DOHH2 (cell line): Measurements from ENCODE around the gene ANKS1B.

Experiments used
- EZH2phosphoT487 ChIP-seq: fragments of 200-600 bp; sonication (generic); IDR thresholded peaks from 2 replicates; pipeline ENCODE4 v1.6.1; 2017; ENCODE audit warnings: borderline replicate concordance, mild to moderate bottlenecking, antibody characterized with exemption, low read length, moderate library complexity, mixed read lengths
- TF ChIP-seq, protein P1 (sequence below): fragments of 200-600 bp; sonication (generic); IDR thresholded peaks from one replicate; pipeline ENCODE4 v1.5.1; 2014; ENCODE audit warnings: antibody characterized with exemption, mild to moderate bottlenecking, low read depth, low read length; ENCODE audit not compliant: poor library complexity, severe bottlenecking

DNA sequence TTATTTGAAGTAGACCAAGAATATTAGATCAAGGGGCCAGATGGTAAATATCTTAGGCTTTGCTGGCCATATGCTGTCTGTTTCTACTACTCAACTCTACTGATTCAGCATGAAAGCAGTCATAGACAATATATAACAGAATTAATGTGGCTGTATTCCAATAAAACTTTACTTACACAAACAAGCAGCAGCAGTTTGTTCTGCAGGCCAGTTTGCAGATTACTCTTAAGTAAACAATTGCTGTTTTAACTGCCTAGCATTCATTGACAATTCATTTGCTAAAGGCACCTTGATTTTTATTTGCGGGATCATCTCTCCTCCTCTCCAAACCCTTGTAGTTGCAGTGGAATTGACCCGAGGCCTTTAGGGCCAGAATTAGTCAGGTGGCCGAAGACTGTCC lies 431.3 kb downstream of the ANKS1B start:
- TF ChIP-seq, protein P1, sequence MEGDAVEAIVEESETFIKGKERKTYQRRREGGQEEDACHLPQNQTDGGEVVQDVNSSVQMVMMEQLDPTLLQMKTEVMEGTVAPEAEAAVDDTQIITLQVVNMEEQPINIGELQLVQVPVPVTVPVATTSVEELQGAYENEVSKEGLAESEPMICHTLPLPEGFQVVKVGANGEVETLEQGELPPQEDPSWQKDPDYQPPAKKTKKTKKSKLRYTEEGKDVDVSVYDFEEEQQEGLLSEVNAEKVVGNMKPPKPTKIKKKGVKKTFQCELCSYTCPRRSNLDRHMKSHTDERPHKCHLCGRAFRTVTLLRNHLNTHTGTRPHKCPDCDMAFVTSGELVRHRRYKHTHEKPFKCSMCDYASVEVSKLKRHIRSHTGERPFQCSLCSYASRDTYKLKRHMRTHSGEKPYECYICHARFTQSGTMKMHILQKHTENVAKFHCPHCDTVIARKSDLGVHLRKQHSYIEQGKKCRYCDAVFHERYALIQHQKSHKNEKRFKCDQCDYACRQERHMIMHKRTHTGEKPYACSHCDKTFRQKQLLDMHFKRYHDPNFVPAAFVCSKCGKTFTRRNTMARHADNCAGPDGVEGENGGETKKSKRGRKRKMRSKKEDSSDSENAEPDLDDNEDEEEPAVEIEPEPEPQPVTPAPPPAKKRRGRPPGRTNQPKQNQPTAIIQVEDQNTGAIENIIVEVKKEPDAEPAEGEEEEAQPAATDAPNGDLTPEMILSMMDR, result no peak
- no peak for TF ChIP-seq EZH2phosphoT487
